ENCODE measurements around the gene ADGRG2. TPM values are rescaled to one million over a fixed set of nuclear protein-coding genes. Genes with fewer than 3 reads are reported as not detected.

The ADGRG2 gene
- total and polyA plus RNA-seq, 2 donors, result 10.4 to 11.9 TPM

DNA sequence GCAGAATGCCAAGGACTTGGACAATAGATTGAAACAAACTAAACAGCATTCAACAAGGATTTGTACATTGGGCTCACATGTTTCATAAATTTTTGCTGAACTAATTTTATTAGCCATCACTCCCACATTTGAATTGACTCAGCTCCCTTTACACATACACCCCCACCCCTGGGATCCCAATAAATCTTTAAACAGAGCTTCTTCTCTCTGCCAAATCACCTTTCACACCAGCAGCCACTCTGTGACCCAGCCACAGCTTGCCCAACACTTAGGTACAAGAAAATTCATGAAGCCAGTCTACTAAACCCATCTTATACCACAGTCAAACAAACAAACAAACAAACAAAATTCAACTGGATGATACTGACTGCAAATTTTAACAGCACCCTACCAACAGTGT, 159.9 kb downstream of the ADGRG2 start:
- Histone ChIP-seq H3K36me3 (ENCODE audit: control insufficient read depth in 2 of 2, insufficient read depth in 2 of 2, low read length in 1 of 2) (no peaks in the 10 kb centered on the region), H3K27ac (ENCODE audit: low read depth in 1 of 2, low read length in 1 of 2) (no peak overlapping the region), H3K4me1 (ENCODE audit: control insufficient read depth in 2 of 2, insufficient read depth in 2 of 2, low read length in 2 of 2) (peaks cover 0 to 4% of the 10 kb centered on the region in 2 donors), H3K9me3 (ENCODE audit: control insufficient read depth in 2 of 2, insufficient read depth in 1 of 2, low read length in 1 of 2) (no peaks in the 10 kb centered on the region), H3K27me3 (ENCODE audit: control insufficient read depth in 2 of 2, insufficient read depth in 1 of 2, low read length in 1 of 2) (no peaks in the 10 kb centered on the region), H3K4me3 (ENCODE audit: low read length in 2 of 2) (no peak overlapping the region)
- no peak for DNase-seq (ENCODE audit: low read depth in 6 of 9, low spot score in 9 of 9)

DNA sequence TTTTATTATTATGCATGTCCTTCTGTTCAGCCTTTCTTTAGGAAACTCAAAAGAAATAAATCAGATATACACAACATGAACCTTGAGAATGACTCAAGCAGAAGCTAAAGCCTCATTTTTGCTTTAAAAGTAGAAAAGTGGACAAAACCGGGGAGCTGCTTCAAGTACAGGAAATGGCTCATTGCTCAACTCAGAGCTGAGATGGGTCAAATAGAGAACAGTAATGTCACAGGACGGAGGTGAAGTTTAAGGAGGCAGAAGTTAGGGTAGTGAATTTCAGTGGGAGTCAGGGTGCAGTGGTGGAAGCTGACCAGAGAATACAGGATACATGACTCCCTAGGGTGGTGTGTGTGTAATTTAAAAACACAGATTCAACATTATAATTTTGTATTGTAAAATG, 160.6 kb downstream of the ADGRG2 start:
- H3K27me3 ChIP-seq (ENCODE audit: control insufficient read depth in 2 of 2, insufficient read depth in 1 of 2, low read length in 1 of 2), result no peaks in the 10 kb centered on the region
- H3K4me1 ChIP-seq (ENCODE audit: control insufficient read depth in 2 of 2, insufficient read depth in 2 of 2, low read length in 2 of 2), result peaks cover 0 to 4% of the 10 kb centered on the region in 2 donors
- H3K4me3 ChIP-seq (ENCODE audit: low read length in 2 of 2), result no peak overlapping the region
- whole genome bisulfite sequencing, result 95% methylated on average over 2 of the region's 2 CpGs
- no peaks in the 10 kb centered on the region for H3K36me3 ChIP-seq (ENCODE audit: control insufficient read depth in 2 of 2, insufficient read depth in 2 of 2, low read length in 1 of 2)
- no peak for DNase-seq (ENCODE audit: low read depth in 6 of 9, low spot score in 9 of 9)
- no peak overlapping the region for H3K27ac ChIP-seq (ENCODE audit: low read depth in 1 of 2, low read length in 1 of 2)
- H3K9me3 ChIP-seq (ENCODE audit: control insufficient read depth in 2 of 2, insufficient read depth in 1 of 2, low read length in 1 of 2), result no peaks in the 10 kb centered on the region

DNA sequence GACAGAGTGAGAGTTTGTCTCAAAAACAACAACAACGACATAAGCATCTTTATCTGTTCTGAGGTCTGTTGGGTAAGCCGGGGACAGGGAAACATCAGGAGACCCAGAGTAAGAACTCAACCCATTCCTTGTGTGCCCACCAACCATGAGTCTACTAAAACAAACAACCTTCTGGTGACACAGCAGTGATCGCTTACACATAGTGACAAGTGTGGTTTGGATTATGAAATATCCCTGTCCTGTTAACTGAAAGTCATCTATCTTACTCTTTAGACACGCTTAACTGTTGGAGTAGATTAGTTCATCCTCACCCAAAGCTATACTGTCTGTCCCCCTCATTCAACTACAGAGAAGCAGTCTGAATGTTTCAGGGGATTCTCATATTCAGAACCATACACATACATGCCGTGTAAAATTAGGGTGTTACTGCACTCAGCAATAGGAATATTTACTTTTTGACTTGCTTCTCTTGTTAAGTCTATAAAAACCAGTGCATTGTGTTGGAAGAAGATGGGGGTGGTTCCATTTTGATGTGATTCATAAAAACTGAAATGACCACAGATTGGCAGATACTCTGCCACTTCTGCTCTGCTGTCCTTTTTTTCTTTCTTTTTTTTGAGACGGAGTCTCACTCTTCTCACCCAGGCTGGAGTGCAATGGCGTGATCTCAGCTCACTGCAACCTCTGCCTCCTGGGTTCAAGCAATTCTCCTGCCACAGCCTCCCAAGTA, 165.8 kb downstream of the ADGRG2 start:
- H3K36me3 ChIP-seq (ENCODE audit: control insufficient read depth in 2 of 2, insufficient read depth in 2 of 2, low read length in 1 of 2), result peaks cover 0 to 6% of the 10 kb centered on the region in 2 donors
- H3K4me1 ChIP-seq (ENCODE audit: control insufficient read depth in 2 of 2, insufficient read depth in 2 of 2, low read length in 2 of 2), result no peaks in the 10 kb centered on the region
- DNase-seq (ENCODE audit: low read depth in 6 of 9, low spot score in 9 of 9), result no peak
- H3K9me3 ChIP-seq (ENCODE audit: control insufficient read depth in 2 of 2, insufficient read depth in 1 of 2, low read length in 1 of 2), result no peaks in the 10 kb centered on the region
- no peaks in the 10 kb centered on the region for H3K27me3 ChIP-seq (ENCODE audit: control insufficient read depth in 2 of 2, insufficient read depth in 1 of 2, low read length in 1 of 2)
- no peak overlapping the region for H3K27ac ChIP-seq (ENCODE audit: low read depth in 1 of 2, low read length in 1 of 2)
- WGBS, result 98% methylated on average over 7 of the region's 7 CpGs
- H3K4me3 ChIP-seq (ENCODE audit: low read length in 2 of 2), result no peak overlapping the region

DNA sequence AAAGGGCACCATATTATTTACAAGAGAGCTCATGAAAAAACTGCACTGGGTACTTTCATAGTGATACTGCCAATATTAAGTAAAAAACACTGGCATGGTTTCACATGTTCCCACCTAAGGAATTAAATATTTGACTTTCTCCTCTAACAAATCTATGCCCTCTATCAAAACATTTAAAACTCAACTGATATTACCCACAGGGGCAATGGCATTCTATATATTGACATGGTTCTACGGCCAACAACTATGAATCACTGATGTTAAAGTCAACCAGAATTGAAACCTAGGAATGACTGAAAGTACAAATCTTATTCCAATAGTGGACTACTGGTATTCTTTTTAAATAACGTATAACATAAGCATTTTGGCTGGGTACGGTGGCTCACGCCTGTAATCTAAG, 166.6 kb downstream of the ADGRG2 start:
- no peak overlapping the region for H3K4me3 ChIP-seq (ENCODE audit: low read length in 2 of 2)
- DNase-seq (ENCODE audit: low read depth in 6 of 9, low spot score in 9 of 9), result no peak
- H3K27ac ChIP-seq (ENCODE audit: low read depth in 1 of 2, low read length in 1 of 2), result no peak overlapping the region
- no peaks in the 10 kb centered on the region for H3K27me3 ChIP-seq (ENCODE audit: control insufficient read depth in 2 of 2, insufficient read depth in 1 of 2, low read length in 1 of 2)
- 98% methylated on average over 4 of the region's 4 CpGs for WGBS
- H3K9me3 ChIP-seq (ENCODE audit: control insufficient read depth in 2 of 2, insufficient read depth in 1 of 2, low read length in 1 of 2), result no peaks in the 10 kb centered on the region
- peaks cover 0 to 6% of the 10 kb centered on the region in 2 donors for H3K36me3 ChIP-seq (ENCODE audit: control insufficient read depth in 2 of 2, insufficient read depth in 2 of 2, low read length in 1 of 2)
- no peaks in the 10 kb centered on the region for H3K4me1 ChIP-seq (ENCODE audit: control insufficient read depth in 2 of 2, insufficient read depth in 2 of 2, low read length in 2 of 2)

DNA sequence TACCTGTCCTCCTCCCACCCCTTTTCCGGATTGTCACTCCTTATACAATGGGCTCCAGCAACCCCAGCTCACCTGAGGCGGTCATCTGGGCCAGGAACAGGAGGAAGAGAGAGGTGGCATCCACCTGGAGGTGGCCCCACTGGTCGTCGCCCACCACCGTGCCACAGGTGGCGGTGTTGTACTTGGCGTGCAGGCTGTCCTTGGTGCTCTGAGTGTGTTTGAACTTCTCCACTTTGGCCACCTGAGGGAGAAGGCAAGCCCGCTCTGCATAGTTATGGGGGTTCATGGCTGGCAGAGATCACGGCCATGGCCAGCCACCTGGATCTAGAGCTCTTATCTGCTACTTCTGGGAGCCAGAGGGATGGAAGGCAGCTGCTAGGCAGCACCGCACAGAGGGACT, 171.2 kb downstream of the ADGRG2 start:
- DNase-seq (ENCODE audit: low read depth in 6 of 9, low spot score in 9 of 9), result no peak
- no peaks in the 10 kb centered on the region for H3K27me3 ChIP-seq (ENCODE audit: control insufficient read depth in 2 of 2, insufficient read depth in 1 of 2, low read length in 1 of 2)
- no peak overlapping the region for H3K27ac ChIP-seq (ENCODE audit: low read depth in 1 of 2, low read length in 1 of 2)
- no peak overlapping the region for H3K4me3 ChIP-seq (ENCODE audit: low read length in 2 of 2)
- 98% methylated on average over 10 of the region's 10 CpGs for WGBS
- peaks cover 2 to 6% of the 10 kb centered on the region in 2 donors for H3K36me3 ChIP-seq (ENCODE audit: control insufficient read depth in 2 of 2, insufficient read depth in 2 of 2, low read length in 1 of 2)
- H3K9me3 ChIP-seq (ENCODE audit: control insufficient read depth in 2 of 2, insufficient read depth in 1 of 2, low read length in 1 of 2), result no peaks in the 10 kb centered on the region
- no peaks in the 10 kb centered on the region for H3K4me1 ChIP-seq (ENCODE audit: control insufficient read depth in 2 of 2, insufficient read depth in 2 of 2, low read length in 2 of 2)

DNA sequence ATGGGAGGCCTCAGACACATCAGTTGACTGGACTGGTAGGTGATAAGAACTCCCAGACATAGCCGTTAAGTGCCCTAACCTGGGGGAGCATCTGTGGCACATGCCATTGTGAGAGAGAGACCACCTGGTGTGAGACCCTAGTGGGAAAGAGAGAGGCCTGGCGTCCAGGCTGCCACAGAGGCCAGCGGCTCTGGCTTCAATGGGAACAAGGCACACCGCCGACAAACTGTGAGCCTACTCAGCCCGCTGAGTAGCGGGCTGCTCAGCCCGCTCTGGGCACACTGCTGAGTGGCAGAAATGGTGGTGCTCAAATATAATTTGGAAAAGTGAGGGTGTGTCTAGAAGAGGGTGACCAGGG, 172.3 kb downstream of the ADGRG2 start:
- peaks cover 2 to 6% of the 10 kb centered on the region in 2 donors for H3K36me3 ChIP-seq (ENCODE audit: control insufficient read depth in 2 of 2, insufficient read depth in 2 of 2, low read length in 1 of 2)
- WGBS, result 98% methylated on average over 8 of the region's 8 CpGs

DNA sequence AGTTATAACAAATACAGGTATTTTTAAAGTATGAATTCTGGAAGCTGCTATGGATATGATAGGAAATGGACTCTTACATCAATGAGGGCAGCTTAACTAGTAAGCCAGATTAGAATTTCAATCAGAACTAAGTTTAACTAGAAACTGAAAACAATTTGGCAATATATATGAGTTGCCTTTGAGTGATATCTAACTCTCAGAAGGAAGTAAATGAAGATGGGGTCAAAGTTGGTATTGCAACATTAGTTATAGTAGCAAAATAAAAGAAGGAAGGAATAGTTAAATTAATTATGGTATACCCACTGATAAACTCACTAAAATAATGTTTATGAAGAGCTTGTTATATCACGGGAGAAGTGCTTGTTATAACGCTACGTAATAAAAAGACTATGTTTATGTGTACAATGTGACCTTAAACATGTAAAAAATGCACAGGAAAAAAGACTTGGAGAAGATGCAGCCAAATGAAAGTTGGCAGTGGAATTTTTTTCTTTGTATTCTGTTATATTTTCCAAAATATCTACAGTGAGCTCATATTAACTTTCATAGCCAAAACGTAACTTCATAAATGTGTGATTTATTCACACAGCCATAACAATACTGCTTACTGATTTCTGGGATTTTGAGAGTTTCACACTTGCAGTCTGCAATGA, 172.9 kb downstream of the ADGRG2 start:
- no peak overlapping the region for H3K27ac ChIP-seq (ENCODE audit: low read depth in 1 of 2, low read length in 1 of 2)
- H3K4me3 ChIP-seq (ENCODE audit: low read length in 2 of 2), result no peak overlapping the region
- H3K9me3 ChIP-seq (ENCODE audit: control insufficient read depth in 2 of 2, insufficient read depth in 1 of 2, low read length in 1 of 2), result no peaks in the 10 kb centered on the region
- peaks cover 3 to 11% of the 10 kb centered on the region in 2 donors for H3K36me3 ChIP-seq (ENCODE audit: control insufficient read depth in 2 of 2, insufficient read depth in 2 of 2, low read length in 1 of 2)
- DNase-seq (ENCODE audit: low read depth in 6 of 9, low spot score in 9 of 9), result no peak
- no peaks in the 10 kb centered on the region for H3K27me3 ChIP-seq (ENCODE audit: control insufficient read depth in 2 of 2, insufficient read depth in 1 of 2, low read length in 1 of 2)
- 96% methylated on average over 4 of the region's 4 CpGs for WGBS
- H3K4me1 ChIP-seq (ENCODE audit: control insufficient read depth in 2 of 2, insufficient read depth in 2 of 2, low read length in 2 of 2), result no peaks in the 10 kb centered on the region

More for the DNA sequence above, 172.3 kb downstream of the ADGRG2 start:
- no peak overlapping the region for H3K4me3 ChIP-seq (ENCODE audit: low read length in 2 of 2)
- H3K9me3 ChIP-seq (ENCODE audit: control insufficient read depth in 2 of 2, insufficient read depth in 1 of 2, low read length in 1 of 2), result no peaks in the 10 kb centered on the region
- no peak for DNase-seq (ENCODE audit: low read depth in 6 of 9, low spot score in 9 of 9)
- H3K27ac ChIP-seq (ENCODE audit: low read depth in 1 of 2, low read length in 1 of 2), result no peak overlapping the region
- H3K4me1 ChIP-seq (ENCODE audit: control insufficient read depth in 2 of 2, insufficient read depth in 2 of 2, low read length in 2 of 2), result no peaks in the 10 kb centered on the region
- no peaks in the 10 kb centered on the region for H3K27me3 ChIP-seq (ENCODE audit: control insufficient read depth in 2 of 2, insufficient read depth in 1 of 2, low read length in 1 of 2)

DNA sequence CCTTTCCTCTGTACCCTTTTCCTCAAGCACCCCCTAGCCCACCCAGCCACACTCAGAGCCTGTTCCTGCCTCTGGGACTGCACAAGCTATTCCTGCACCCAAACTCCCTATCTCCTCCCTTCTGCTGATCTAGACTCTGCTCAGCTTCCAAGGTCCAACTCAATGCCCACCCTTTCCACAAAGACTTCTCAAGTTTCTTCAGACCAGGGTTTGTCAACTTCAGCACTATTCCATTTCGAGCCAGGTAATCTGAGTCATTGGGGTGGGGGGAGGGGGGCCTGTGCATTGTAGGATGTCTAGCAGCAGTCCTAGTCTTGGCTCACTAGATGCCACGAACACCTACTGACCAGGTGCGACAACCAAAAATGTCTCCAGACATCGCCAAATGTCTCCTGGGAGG, 175.7 kb downstream of the ADGRG2 start:
- Histone ChIP-seq H3K27ac (ENCODE audit: low read depth in 1 of 2, low read length in 1 of 2) (no peak overlapping the region), H3K9me3 (ENCODE audit: control insufficient read depth in 2 of 2, insufficient read depth in 1 of 2, low read length in 1 of 2) (no peaks in the 10 kb centered on the region), H3K4me3 (ENCODE audit: low read length in 2 of 2) (no peak overlapping the region), H3K4me1 (ENCODE audit: control insufficient read depth in 2 of 2, insufficient read depth in 2 of 2, low read length in 2 of 2) (no peaks in the 10 kb centered on the region), H3K36me3 (ENCODE audit: control insufficient read depth in 2 of 2, insufficient read depth in 2 of 2, low read length in 1 of 2) (peaks cover 5 to 10% of the 10 kb centered on the region in 2 donors), H3K27me3 (ENCODE audit: control insufficient read depth in 2 of 2, insufficient read depth in 1 of 2, low read length in 1 of 2) (no peaks in the 10 kb centered on the region)
- no peak for DNase-seq (ENCODE audit: low read depth in 6 of 9, low spot score in 9 of 9)
- WGBS, result 96% methylated on average over 4 of the region's 4 CpGs

DNA sequence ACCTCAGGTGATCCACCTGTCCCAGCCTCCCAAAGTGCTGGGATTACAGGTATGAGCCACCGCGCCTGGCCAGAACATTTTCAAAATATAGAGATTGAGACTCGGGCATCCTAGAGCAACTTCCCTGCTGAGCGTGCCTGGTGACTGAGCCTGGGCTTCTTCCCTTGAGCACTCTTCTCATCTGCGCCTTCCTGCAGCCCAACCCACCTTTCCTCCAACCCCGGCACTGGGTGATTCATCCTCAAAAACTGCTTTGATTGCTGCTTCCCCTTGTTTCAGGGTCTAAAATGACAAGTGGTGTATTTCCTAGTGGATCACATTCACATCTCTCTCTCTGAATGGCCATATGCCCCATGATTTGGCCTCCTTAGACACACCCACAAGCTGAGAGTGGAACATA, 176.1 kb downstream of the ADGRG2 start:
- H3K27ac ChIP-seq (ENCODE audit: low read depth in 1 of 2, low read length in 1 of 2), result no peak overlapping the region
- no peak overlapping the region for H3K4me3 ChIP-seq (ENCODE audit: low read length in 2 of 2)
- WGBS, result over 99% methylated on average over 6 of the region's 6 CpGs
- peaks cover 5 to 12% of the 10 kb centered on the region in 2 donors for H3K36me3 ChIP-seq (ENCODE audit: control insufficient read depth in 2 of 2, insufficient read depth in 2 of 2, low read length in 1 of 2)
- H3K9me3 ChIP-seq (ENCODE audit: control insufficient read depth in 2 of 2, insufficient read depth in 1 of 2, low read length in 1 of 2), result no peaks in the 10 kb centered on the region
- DNase-seq (ENCODE audit: low read depth in 6 of 9, low spot score in 9 of 9), result no peak
- H3K27me3 ChIP-seq (ENCODE audit: control insufficient read depth in 2 of 2, insufficient read depth in 1 of 2, low read length in 1 of 2), result no peaks in the 10 kb centered on the region
- no peaks in the 10 kb centered on the region for H3K4me1 ChIP-seq (ENCODE audit: control insufficient read depth in 2 of 2, insufficient read depth in 2 of 2, low read length in 2 of 2)

All from thymus (tissue), 11 donors.